OCI-LY3 (cell line): ENCODE data around the gene ATG2A.

Experiments used
- H2AFZ ChIP-seq: fragments of 200-600, 300-600 bp; shearing (Covaris generic); 2 replicates; pipeline ENCODE4 v1.6.0; 2014; ENCODE audit warnings: antibody characterized with exemption, low read depth, low read length
- H3K27ac ChIP-seq: fragments of 200-600, 300-600 bp; sonication (generic); 2 replicates; pipeline ENCODE4 v1.5.1; 2014; ENCODE audit warnings: mild to moderate bottlenecking, low read length, moderate library complexity, mixed read lengths
- H3K27me3 ChIP-seq: fragments of 200-600, 300-600 bp; sonication (generic); 2 replicates; pipeline ENCODE4 v1.6.1; 2014; ENCODE audit warnings: low read depth, low read length, mixed read lengths
- H3K36me3 ChIP-seq: fragments of 200-600, 300-600 bp; sonication (generic); replicated peaks from 2 replicates; pipeline ENCODE3; 2014; ENCODE audit warnings: low read depth, low read length, mixed read lengths
- H3K4me1 ChIP-seq: fragments of 300-600, 200-600 bp; sonication (generic); 2 replicates; pipeline ENCODE4 v1.6.1; 2014; ENCODE audit warnings: low read length, mixed read lengths
- H3K4me2 ChIP-seq: fragments of 200-600, 300-600 bp; sonication (generic); 2 replicates; pipeline ENCODE4 v1.6.1; 2014; ENCODE audit warnings: low read length, mixed read lengths
- H3K4me3 ChIP-seq: fragments of 300-600, 200-600 bp; sonication (generic); 2 replicates; pipeline ENCODE4 v1.5.1; 2014; ENCODE audit warnings: antibody characterized with exemption, mild to moderate bottlenecking, low read length, moderate library complexity
- H3K79me2 ChIP-seq: fragments of 300-600, 200-600 bp; shearing (Covaris generic); 2 replicates; pipeline ENCODE4 v1.6.1; 2014; ENCODE audit warnings: mild to moderate bottlenecking, low read length, mixed read lengths
- H3K9ac ChIP-seq: fragments of 300-600, 200-600 bp; shearing (Covaris generic); 2 replicates; pipeline ENCODE4 v1.6.0; 2014; ENCODE audit warnings: mild to moderate bottlenecking, low read length, moderate library complexity
- H3K9me3 ChIP-seq: fragments of 200-600, 300-600 bp; shearing (Covaris generic); 2 replicates; pipeline ENCODE4 v1.6.1; 2014; ENCODE audit warnings: low read length, mixed read lengths; ENCODE audit not compliant: insufficient read depth
- H4K20me1 ChIP-seq: fragments of 200-600, 300-600 bp; sonication (generic); 2 replicates; pipeline ENCODE4 v1.6.1; 2016; ENCODE audit warnings: low read length, mixed read lengths; ENCODE audit not compliant: insufficient read depth
- CTCF ChIP-seq: fragments of 200-600, 300-600 bp; sonication (generic); IDR thresholded peaks from 2 replicates; pipeline ENCODE4 v1.5.1; 2014; ENCODE audit warnings: antibody characterized with exemption, low read length, low read depth
- EZH2phosphoT487 ChIP-seq: fragments of 200-600 bp; shearing (Covaris generic); IDR thresholded peaks from 2 replicates; pipeline ENCODE4 v1.6.1; 2018; ENCODE audit warnings: antibody characterized with exemption, mixed run types, low read depth

Gene ATG2A

GRCh38 chr11:64916040-64916774 lies 802 bp downstream of the ATG2A start:
- H3K27ac ChIP-seq = peak overlapping the region; percentile 28
- peak overlapping the region; percentile 89 for H3K9ac ChIP-seq
- H3K4me3 ChIP-seq = peak overlapping the region; percentile 90
- no peaks in the 10 kb centered on the region for H3K9me3 ChIP-seq
- H3K27me3 ChIP-seq = no peaks in the 10 kb centered on the region
- peaks cover 18% of the 10 kb centered on the region for H3K79me2 ChIP-seq
- H2AFZ ChIP-seq = 0 out of 2 replicates have a peak overlapping the region, but pooled peaks have one; percentile 6
- no peaks in the 10 kb centered on the region for H4K20me1 ChIP-seq
- peak overlapping the region; percentile 98 for H3K4me2 ChIP-seq
- peaks cover 16% of the 10 kb centered on the region for H3K4me1 ChIP-seq
- TF ChIP-seq CTCF (no peak), EZH2phosphoT487 (no peak)
- H3K36me3 ChIP-seq = peaks cover 7% of the 10 kb centered on the region

- H3K27me3 ChIP-seq = no peaks in the 10 kb centered on the region
- H3K4me3 ChIP-seq = peak overlapping the region; percentile 90
- peaks cover 16% of the 10 kb centered on the region for H3K4me1 ChIP-seq
- H4K20me1 ChIP-seq = no peaks in the 10 kb centered on the region
- H3K36me3 ChIP-seq = peaks cover 7% of the 10 kb centered on the region
- H3K27ac ChIP-seq = no peak overlapping the region
- no peak overlapping the region for H2AFZ ChIP-seq
- no peak overlapping the region for H3K9ac ChIP-seq
- no peak for TF ChIP-seq EZH2phosphoT487
- no peak for TF ChIP-seq CTCF
- peaks cover 18% of the 10 kb centered on the region for H3K79me2 ChIP-seq
- peak overlapping the region; percentile 98 for H3K4me2 ChIP-seq
- no peaks in the 10 kb centered on the region for H3K9me3 ChIP-seq
These were observed 1.6 kb downstream of the ATG2A start for GRCh38 chr11:64915376-64915887.

GRCh38 chr11:64914123-64914522 lies 2.9 kb downstream of the ATG2A start:
- Histone ChIP-seq H3K9ac (no peak overlapping the region), H3K27me3 (no peaks in the 10 kb centered on the region), H3K27ac (no peak overlapping the region), H3K9me3 (no peaks in the 10 kb centered on the region), H3K4me2 (no peak overlapping the region), H3K4me1 (peaks cover 16% of the 10 kb centered on the region), H3K79me2 (peaks cover 18% of the 10 kb centered on the region), H4K20me1 (no peaks in the 10 kb centered on the region), H3K36me3 (peaks cover 7% of the 10 kb centered on the region), H2AFZ (no peak overlapping the region), H3K4me3 (no peak overlapping the region)
- TF ChIP-seq CTCF (no peak), EZH2phosphoT487 (no peak)

GRCh38 chr11:64913171-64913727 lies 3.8 kb downstream of the ATG2A start:
- Histone ChIP-seq H3K9ac (no peak overlapping the region), H3K4me1 (peaks cover 13% of the 10 kb centered on the region), H3K36me3 (peaks cover 7% of the 10 kb centered on the region)

More at GRCh38 chr11:64913171-64913727, 3.8 kb downstream of the ATG2A start:
- Histone ChIP-seq H4K20me1 (no peaks in the 10 kb centered on the region), H3K9me3 (no peaks in the 10 kb centered on the region), H3K4me2 (no peak overlapping the region), H2AFZ (no peak overlapping the region), H3K27ac (no peak overlapping the region), H3K27me3 (no peaks in the 10 kb centered on the region), H3K4me3 (no peak overlapping the region), H3K79me2 (peaks cover 18% of the 10 kb centered on the region)
- no peak for TF ChIP-seq EZH2phosphoT487
- TF ChIP-seq CTCF = no peak
